NCI-H1048 (cell line): Measurements from ENCODE around the gene SLMAP.

ENCODE experiments used
- DNase-seq: peaks from one replicate; lab custom pipeline; 2025; lab: John Stamatoyannopoulos, UW

Gene SLMAP

GRCh38 chr3:57963811-57964346, 207.8 kb downstream of the SLMAP start:
- no peak for DNase-seq

GRCh38 chr3:57966829-57967228, 210.7 kb downstream of the SLMAP start:
- DNase-seq = no peak

- no peak for DNase-seq
These were observed 211.5 kb downstream of the SLMAP start for GRCh38 chr3:57967590-57967989.

GRCh38 chr3:57968501-57968900, 212.4 kb downstream of the SLMAP start:
- DNase-seq = no peak

GRCh38 chr3:57971975-57972374, 215.9 kb downstream of the SLMAP start:
- DNase-seq = no peak

GRCh38 chr3:57972531-57973111, 216.5 kb downstream of the SLMAP start:
- DNase-seq = no peak

GRCh38 chr3:57973715-57974477, 217.8 kb downstream of the SLMAP start:
- no peak for DNase-seq

- DNase-seq = no peak
These were observed 218.8 kb downstream of the SLMAP start for GRCh38 chr3:57974796-57975388.

- no peak for DNase-seq
These were observed 221.7 kb downstream of the SLMAP start for GRCh38 chr3:57977818-57978235.

GRCh38 chr3:57978316-57978715, 222.2 kb downstream of the SLMAP start:
- DNase-seq = no peak
